Effector CD8-positive, alpha-beta T cell (primary cell): ENCODE results near the gene RAD18.

Source experiments
- DNase-seq: peaks from one replicate; lab custom pipeline; 2025; lab: John Stamatoyannopoulos, UW

RAD18 gene

GRCh38 chr3:8985876-8986275 is 22.6 kb upstream of the RAD18 start:
- no peak for DNase-seq

GRCh38 chr3:8985411-8985831 is 22.1 kb upstream of the RAD18 start:
- no peak for DNase-seq

GRCh38 chr3:8984526-8984925 is 21.3 kb upstream of the RAD18 start:
- DNase-seq = no peak

- no peak for DNase-seq
Observed at GRCh38 chr3:8984081-8984480, 20.8 kb upstream of the RAD18 start.

GRCh38 chr3:8983591-8983990 is 20.3 kb upstream of the RAD18 start:
- DNase-seq = no peak

GRCh38 chr3:8983026-8983425 is 19.8 kb upstream of the RAD18 start:
- DNase-seq = no peak

- no peak for DNase-seq
Observed at GRCh38 chr3:8982509-8982908, 19.2 kb upstream of the RAD18 start.

GRCh38 chr3:8981700-8982099 is 18.4 kb upstream of the RAD18 start:
- no peak for DNase-seq

- no peak for DNase-seq
Observed at GRCh38 chr3:8981296-8981695, 18.0 kb upstream of the RAD18 start.

- DNase-seq = no peak
Observed at GRCh38 chr3:8980756-8981257, 17.5 kb upstream of the RAD18 start.

- no peak for DNase-seq
Observed at GRCh38 chr3:8979262-8979661, 16.0 kb upstream of the RAD18 start.

- DNase-seq = no peak
Observed at GRCh38 chr3:8978551-8978950, 15.3 kb upstream of the RAD18 start.

GRCh38 chr3:8976540-8977182 is 13.4 kb upstream of the RAD18 start:
- DNase-seq = no peak

- no peak for DNase-seq
Observed at GRCh38 chr3:8975081-8976020, 12.1 kb upstream of the RAD18 start.

GRCh38 chr3:8974458-8974857 is 11.2 kb upstream of the RAD18 start:
- DNase-seq = no peak

GRCh38 chr3:8972639-8973038 is 9.4 kb upstream of the RAD18 start:
- no peak for DNase-seq

GRCh38 chr3:8970971-8971589 is 7.8 kb upstream of the RAD18 start:
- peak; percentile 59 for DNase-seq

GRCh38 chr3:8969241-8969640 is 6.0 kb upstream of the RAD18 start:
- DNase-seq = no peak

- no peak for DNase-seq
Observed at GRCh38 chr3:8968375-8968882, 5.2 kb upstream of the RAD18 start.

GRCh38 chr3:8967553-8967952 is 4.3 kb upstream of the RAD18 start:
- DNase-seq = no peak

GRCh38 chr3:8966820-8967348 is 3.6 kb upstream of the RAD18 start:
- no peak for DNase-seq

- no peak for DNase-seq
Observed at GRCh38 chr3:8966150-8966819, 3.0 kb upstream of the RAD18 start.
